Dedifferentiated amniotic fluid mesenchymal stem cell (primary cell): ENCODE measurements around the gene GPN3.
"Not testable (repeated sequence)": the region's sequence is repeated elsewhere in the genome, so short reads cannot be mapped to it uniquely, and the experiment has no call there.

Experiments used
- DNase-seq: peaks from one replicate; pipeline ENCODE4 v3.0.0-alpha.2; 2016; ENCODE audit errors: extremely low spot score

The GPN3 gene

DNA sequence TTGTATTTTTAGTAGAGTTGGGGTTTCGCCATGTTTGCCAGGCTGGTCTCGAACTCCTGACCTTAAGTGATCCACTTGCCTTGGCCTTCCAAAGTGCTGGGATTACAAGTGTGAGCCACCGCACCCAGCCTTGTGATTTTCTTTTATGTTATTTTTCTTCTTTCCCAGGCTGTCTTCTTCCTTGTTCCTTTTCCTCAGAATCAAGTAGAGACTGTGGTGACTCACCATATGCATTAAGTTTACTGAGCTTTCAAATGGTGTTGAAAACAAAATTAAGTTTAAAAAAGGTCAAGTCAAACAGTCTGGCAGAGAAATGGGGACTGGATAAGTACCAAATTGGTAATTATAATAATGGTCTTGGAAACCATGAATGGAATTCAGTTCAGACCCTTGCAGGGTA, 23.6 kb downstream of the GPN3 start:
- no peak for DNase-seq

DNA sequence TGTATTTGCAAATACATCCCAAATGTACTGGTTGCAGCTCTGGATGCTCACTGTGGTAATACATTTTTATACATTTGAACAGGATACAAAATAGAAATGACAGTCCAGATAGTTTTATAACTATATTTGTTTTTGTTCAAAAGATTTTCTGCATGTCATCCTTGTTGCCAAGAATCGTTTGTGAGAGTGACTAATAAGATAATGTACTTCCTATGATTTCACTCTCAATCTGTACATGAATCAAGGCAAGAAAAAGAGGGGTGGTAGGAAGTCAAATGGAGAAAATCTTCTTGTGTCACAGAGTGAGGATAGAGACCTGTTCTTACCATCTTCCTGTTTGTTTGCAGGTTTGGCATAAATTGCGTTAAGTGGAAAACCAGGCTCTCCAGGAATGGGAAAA, 31.8 kb downstream of the GPN3 start:
- no peak for DNase-seq

DNA sequence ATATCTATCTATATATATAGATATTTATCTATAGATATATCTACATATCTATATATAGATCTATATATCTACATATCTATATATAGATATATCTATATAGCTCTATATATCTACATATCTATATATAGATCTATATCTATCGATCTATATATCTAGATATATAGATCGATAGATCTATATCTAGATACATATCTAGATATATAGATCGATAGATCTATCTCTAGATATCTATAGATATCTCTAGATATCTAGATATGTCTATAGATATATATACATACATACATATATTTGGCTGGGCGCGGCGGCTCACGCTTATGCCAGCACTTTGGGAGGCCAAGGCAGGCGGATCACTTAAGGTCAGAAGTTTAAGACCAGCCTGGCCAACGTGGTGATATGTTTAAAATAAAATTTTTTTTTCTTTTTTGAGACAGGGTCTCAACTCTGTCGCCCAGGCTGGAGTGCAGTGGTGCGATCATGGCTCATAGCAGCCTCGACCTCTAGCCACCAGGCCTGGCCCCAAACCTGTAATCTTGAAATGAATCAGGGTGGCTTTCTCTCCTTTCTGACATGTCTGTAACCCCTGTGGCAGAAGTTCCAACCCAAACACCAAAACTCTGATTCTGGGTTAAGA, 36.0 kb downstream of the GPN3 start:
- no peak for DNase-seq

DNA sequence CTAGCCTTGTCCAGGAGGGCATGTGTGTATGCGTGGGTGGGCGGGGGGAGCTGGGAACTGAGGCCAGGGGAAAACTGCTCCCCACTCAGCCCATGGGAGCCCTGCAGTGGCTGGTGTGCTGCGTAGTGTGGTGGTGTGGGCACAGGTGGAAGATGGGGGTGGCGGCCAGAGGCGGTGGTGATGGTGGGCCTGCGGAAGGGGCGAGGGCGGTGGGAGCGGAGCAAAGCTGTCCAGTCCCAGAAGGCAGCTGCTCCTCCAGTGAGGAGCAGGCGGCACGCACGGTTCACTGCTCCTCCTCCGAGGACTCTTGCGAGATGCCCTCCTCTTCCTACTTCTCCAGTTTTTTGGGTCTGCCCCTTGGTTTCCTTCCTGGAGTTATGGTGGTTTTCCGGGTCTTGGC, 38.4 kb downstream of the GPN3 start:
- DNase-seq = not testable (repeated sequence)

DNA sequence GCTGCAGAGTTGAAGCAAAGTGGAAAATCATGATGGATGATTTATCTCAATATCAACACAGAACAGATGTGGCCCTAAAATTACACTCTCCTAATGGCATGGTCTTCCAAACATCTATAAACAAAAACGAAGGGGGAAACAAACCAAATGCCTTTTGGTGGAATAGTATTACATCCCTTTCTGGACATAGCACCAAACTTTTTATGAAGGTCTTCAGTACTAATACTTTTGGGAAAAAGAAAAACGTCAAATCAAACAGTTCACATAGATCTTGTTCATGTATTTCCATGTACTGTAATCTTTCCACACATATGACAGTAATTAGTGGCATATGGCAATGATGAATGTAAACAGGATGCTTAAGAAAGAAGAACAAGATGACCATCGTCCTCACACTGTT, 41.7 kb downstream of the GPN3 start:
- DNase-seq = no peak

DNA sequence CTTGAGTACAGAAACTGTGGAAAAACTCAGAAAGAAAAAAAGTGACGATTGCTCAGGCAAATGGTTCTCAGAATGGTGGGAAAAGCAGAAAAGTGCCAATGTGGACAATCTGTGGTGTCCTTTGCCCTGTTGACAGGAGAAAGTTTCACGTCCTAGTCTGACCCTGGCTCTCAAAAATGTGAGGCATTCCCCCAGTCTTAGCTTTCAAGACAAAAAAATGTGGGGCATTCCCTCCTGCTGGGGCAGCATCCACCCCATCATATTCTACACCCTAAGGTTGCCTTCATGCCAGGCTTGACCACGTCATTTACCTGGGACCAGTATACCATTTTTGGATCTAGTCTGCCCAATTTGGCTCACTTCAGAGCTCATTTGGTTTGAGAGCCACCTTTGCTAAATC, 43.8 kb downstream of the GPN3 start:
- DNase-seq = no peak

DNA sequence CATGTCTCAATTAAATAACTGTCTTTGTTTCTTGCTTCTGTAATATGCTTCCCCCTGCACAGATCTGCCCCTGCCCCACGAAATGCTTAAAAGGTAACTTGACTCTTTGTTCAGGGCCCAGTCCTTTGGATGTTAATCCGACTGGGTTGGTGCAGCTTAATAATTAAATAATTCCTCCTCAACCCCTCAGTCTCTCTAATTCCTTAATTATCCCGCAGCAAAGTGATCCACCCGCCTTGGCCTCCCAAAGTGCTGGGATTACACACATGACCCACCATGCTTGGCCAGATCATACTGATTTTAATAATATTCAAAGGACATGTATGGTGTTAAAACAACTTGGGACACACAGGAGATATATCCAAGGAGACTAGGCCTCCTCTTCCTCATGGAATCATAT, 46.4 kb downstream of the GPN3 start:
- no peak for DNase-seq

DNA sequence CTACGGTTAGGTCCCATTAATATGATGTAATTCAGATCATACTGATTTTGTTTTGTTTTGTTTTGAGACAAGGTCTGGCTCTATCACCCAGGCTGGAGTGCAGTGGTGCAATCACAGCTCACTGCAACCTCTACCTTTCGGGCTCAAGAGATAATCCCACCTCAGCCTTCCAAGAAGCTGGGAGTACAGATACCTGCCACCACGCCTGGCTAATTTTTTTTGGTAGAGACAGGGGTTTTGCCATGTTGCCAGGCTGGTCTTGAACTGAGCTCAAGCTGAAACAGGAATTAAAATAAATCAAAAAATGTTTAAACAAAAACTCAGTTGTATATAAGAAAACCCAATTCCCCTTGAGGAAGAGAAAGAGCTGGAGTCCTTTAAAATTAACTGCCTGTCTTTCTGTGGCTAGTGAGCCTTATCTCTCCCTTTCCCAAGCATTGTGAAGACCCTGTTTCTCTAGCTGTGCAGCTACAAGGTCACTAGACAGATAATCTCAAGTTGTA, 46.8 kb downstream of the GPN3 start:
- DNase-seq = no peak

DNA sequence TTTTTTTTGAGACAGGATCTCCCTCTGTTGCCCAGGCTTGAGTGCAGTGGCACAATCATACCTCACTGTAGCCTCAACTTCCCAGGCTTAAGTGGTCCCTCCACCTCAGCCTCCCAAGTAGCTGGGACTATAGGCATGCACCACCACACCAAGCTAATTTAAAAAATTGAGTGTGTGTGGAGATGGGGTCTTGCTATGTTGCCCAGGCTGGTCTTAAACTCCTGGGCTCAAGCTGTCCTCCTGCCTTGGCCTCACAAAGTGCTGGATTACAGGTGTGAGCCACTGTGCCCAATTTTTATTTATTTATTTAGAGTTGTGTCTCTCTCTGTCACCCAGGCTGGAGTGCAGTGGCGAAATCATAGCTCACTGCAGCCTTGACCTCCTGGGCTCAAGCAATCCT, 47.4 kb downstream of the GPN3 start:
- DNase-seq = not testable (repeated sequence)

DNA sequence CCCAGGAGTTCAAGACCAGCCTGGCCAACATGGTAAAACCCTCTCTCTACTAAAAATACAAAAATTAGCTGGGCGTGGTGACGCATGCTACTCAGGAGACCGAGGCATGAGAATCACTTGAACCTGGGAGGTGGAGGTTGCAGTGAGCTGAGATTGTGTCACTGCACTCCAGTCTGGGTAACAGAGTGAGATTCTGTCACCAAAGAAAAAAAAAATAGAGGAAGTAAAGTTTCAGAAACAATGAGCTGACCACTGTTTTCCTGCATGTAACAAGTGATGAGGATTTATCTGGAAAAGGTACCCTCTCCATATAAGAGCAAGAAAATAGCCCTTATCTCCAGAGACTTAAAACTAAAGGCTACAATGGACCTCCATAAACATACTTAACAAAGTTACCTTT, 50.9 kb downstream of the GPN3 start:
- not testable (repeated sequence) for DNase-seq

DNA sequence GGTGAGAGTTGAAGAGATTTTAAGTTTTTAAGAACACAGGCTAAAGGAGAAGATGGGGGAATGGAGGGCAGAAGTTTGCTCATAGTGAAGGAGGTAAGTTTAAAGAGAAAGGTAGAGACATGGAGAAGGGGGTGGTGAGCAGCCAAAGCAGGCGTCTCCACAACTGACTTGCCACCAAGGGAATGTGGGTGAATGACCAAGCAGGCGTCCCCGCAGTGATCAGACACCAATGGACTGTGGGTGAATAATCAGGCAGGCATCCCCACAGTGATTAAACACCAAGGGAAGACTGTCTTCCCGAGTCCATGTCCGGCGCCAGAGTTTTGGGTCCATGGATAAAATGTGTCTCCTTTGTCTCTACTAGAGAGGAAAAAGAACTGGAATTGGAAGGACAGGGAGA, 58.0 kb downstream of the GPN3 start:
- DNase-seq = not testable (repeated sequence)

DNA sequence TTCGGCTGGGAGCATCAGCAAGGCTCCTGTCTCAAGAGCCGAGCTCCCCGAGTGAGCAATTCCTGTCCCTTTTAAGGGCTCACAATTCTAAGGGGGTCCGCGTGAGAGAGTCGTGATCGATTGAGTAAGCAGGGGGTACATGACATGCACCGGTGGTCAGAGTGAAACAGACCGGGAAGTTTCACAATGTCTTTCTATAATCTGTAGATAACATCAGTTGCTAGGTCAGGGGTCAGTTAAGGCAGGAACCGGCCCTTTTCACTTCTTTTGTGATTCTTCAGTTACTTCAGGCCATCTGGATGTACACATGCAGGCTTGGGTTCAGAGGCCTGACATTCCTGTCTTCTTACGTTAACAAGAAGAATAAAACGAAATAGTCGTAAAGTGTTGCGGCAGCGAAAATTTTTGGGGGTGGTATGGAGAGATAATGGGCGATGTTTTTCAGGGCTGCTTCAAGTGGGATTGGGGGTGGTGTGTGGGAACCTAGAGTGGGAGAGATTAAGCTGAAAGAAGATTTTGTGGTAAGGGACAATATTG, 62.9 kb downstream of the GPN3 start:
- not testable (repeated sequence) for DNase-seq

DNA sequence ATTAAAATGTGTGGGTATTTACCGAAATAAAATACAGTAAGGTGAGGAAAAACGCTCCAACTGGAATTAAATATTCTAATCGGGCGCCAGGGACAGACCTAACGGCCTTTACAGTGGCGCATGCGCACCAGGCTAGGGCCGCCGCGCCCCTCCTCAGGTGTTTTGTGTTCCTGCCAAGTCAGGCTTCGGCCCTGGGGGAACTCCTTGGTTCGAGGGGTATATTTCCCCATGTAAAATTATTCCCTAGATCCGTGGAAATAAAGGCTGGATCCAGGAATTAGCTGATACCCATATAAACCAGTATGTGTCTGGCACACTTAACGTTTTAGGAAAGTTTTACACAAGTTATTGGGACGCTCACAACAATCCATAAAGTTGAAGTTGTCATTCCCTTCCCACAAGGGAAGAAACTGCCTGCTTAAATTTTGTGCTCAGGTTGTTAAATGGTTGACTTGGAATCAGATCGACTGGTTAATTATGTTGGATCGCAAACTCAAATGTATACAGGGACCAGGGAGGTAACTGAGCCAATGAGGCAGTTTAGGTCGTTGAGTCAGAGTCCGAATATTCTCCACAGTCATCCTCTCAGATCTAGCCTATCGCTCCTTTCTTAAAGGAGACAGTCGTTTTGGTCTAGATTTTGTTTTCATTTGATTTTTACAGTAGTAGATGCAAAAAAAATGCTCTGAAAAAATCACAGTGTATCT, 63.9 kb downstream of the GPN3 start:
- peak; percentile 32 for DNase-seq

DNA sequence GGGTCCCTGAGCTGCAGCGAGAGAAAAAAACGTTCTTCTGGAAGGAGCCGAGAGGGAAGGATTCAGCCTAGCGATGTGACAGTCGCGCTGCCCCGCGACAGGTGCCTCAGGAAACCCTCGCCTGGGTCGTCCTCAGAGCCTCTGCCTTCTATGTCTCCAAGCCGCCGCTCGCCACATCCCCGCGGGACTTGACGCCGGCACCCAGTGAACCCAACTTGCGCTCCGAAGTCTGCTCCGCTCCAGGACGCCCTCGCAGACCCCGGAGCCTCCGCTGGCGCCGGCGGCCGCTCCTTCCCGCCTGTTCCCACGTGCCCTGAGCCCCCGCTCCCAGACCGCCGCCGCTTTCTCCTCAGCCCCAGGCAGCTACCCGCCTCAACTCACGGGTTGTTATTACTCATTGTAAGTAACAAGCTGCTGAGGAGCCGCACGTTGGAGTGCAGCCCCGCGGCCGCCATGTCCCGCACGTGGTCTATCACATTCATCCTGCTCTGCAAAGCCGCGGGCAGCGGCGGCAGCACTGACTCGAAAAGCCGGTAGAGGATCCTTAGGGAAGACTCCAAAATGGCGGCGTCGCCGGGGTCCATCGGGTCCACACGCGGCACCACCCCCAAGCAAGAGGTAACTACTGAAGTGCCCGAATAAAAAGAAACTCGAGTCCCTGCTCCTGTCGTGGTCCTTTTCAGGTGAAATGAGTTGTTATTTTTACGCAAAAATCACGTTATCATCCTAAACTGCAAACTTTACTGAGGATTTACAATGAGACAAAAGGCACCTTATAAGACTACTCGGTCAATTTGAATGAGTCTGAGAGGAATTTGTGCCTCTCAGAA, 64.7 kb downstream of the GPN3 start, which contains the start of gene ANAPC7:
ANAPC7 (minus strand) TSS at position 563 of the 830 bp plus-strand sequence; CDS start at position 482, 81 bp downstream.
- peak; percentile 90 for DNase-seq
